Thyroid gland (tissue), 4 donors: ENCODE data around the gene KCNMA1. TPM values are rescaled to one million over a fixed set of nuclear protein-coding genes. Genes with fewer than 3 reads are reported as not detected.
A peak's percentile ranks its signal among the peaks of the same experiment; 100 is the strongest.

ENCODE experiments used
- DNase-seq, 2 donors: peaks; one replicate each; pipeline ENCODE4 v3.0.0-alpha.2; 2019
- H3K27ac ChIP-seq, 3 donors: fragments of 200-600 bp; sonication (generic); 1 replicate in 2 of 3; 2 replicates in 1 of 3; pipeline ENCODE4 v1.5.1; 2016 to 2019; ENCODE audit warnings: mild to moderate bottlenecking in 1 of 3, moderate library complexity in 1 of 3
- H3K27me3 ChIP-seq: fragments of 200-600 bp; sonication (generic); one replicate; pipeline ENCODE4 v1.5.1; 2019
- H3K36me3 ChIP-seq, 2 donors: fragments of 200-600 bp; sonication (generic); one replicate each; pipeline ENCODE4 v1.5.1; 2016 to 2019
- H3K4me1 ChIP-seq, 2 donors: fragments of 200-600 bp; sonication (generic); one replicate each; pipeline ENCODE4 v1.5.1; 2017 to 2019
- H3K4me3 ChIP-seq, 3 donors: fragments of 200-600 bp; sonication (generic); replicated peaks in 1 of 3; 1 replicate in 2 of 3; 2 replicates in 1 of 3; pipeline ENCODE4 v1.5.1; 2016; ENCODE audit warnings: mild to moderate bottlenecking in 1 of 3
- H3K9me3 ChIP-seq: fragments of 200-600 bp; sonication (generic); one replicate; pipeline ENCODE4 v1.5.1; 2017
- CTCF ChIP-seq, 6 experiments: fragments of 200-600 bp in 3 of 6; fragments of 450-650 bp in 3 of 6; sonication (generic) in 3 of 6; IDR thresholded peaks; one replicate each; pipeline ENCODE4 v1.5.1; 2016 to 2019; ENCODE audit warnings: antibody characterized with exemption in 6 of 6, mild to moderate bottlenecking in 2 of 6, inconsistent platforms in 1 of 6, moderate library complexity in 1 of 6
- POLR2A ChIP-seq, 2 donors: fragments of 450-650 bp; IDR thresholded peaks; one replicate each; pipeline ENCODE4 v1.6.1; 2017; ENCODE audit warnings: antibody characterized with exemption in 2 of 2, mild to moderate bottlenecking in 2 of 2, moderate library complexity in 1 of 2
- WGBS, 2 donors: methylation state at CpG; one replicate each; pipeline ENCODE4 v1.1.5; 2017; 5-methylcytosine and 5-hydroxymethylcytosine counted together
- intact Hi-C: fragments of 100-400 bp; cut with DNase I; formaldehyde crosslinking; loops from one replicate; pipeline ENCODE4 v1.15.1; 2023
- total RNA-seq, 4 donors: library from RNA; depleted of rRNA; stranded (reverse); fragments of >200 nt; gene quantifications; one replicate each; pipeline ENCODE4 v1.2.3, GENCODE V29; 2016

KCNMA1 gene
- total RNA-seq, 4 donors from 2014 or later: 2.5 to 5.1 (median 3.6) TPM

- H3K9me3 ChIP-seq: no peaks in the 10 kb centered on the region
- no peak for TF ChIP-seq POLR2A (IDR thresholded peaks at IDR 0.05)
- TF ChIP-seq CTCF (IDR thresholded peaks at IDR 0.05): no peak
- no peaks in the 10 kb centered on the region for H3K36me3 ChIP-seq
- H3K4me3 ChIP-seq: no peak overlapping the region
- peak overlapping the region; percentile 51 to 79 (median 68) for H3K27ac ChIP-seq
- intact Hi-C loops: no loop called here
- WGBS, 2 donors: 71 to 73% methylated on average over 9 of the region's 9 CpGs
- H3K4me1 ChIP-seq: peaks cover 21 to 23% of the 10 kb centered on the region in 2 donors
- no peaks in the 10 kb centered on the region for H3K27me3 ChIP-seq
- DNase-seq: peak; percentile 80 to 86
Measured at GRCh38 chr10:77223526-77224460, 413.8 kb downstream of the KCNMA1 start.

GRCh38 chr10:77220150-77220549, 417.5 kb downstream of the KCNMA1 start:
- WGBS, 2 donors: 68 to 84% methylated on average over 2 of the region's 2 CpGs
- Histone ChIP-seq H3K27me3 (no peaks in the 10 kb centered on the region), H3K4me3 (no peak overlapping the region), H3K9me3 (no peaks in the 10 kb centered on the region), H3K4me1 (peaks cover 16 to 19% of the 10 kb centered on the region in 2 donors), H3K36me3 (no peaks in the 10 kb centered on the region), H3K27ac (no peak overlapping the region)
- DNase-seq: no peak
- TF ChIP-seq CTCF (IDR thresholded peaks at IDR 0.05) (no peak), POLR2A (IDR thresholded peaks at IDR 0.05) (no peak)
- intact Hi-C loops: no loop called here

GRCh38 chr10:77219046-77219445, 418.6 kb downstream of the KCNMA1 start:
- no peak for TF ChIP-seq POLR2A (IDR thresholded peaks at IDR 0.05)
- no peak for TF ChIP-seq CTCF (IDR thresholded peaks at IDR 0.05)
- Histone ChIP-seq H3K4me3 (no peak overlapping the region), H3K27ac (no peak overlapping the region), H3K36me3 (no peaks in the 10 kb centered on the region), H3K27me3 (no peaks in the 10 kb centered on the region), H3K9me3 (no peaks in the 10 kb centered on the region), H3K4me1 (peaks cover 7 to 11% of the 10 kb centered on the region in 2 donors)
- WGBS, 2 donors: 64 to 76% methylated on average over 6 of the region's 6 CpGs
- no peak for DNase-seq
- intact Hi-C loops: no loop called here

GRCh38 chr10:77214799-77215198, 422.8 kb downstream of the KCNMA1 start:
- 85 to 90% methylated on average over 1 of the region's 1 CpG for WGBS, 2 donors
- Histone ChIP-seq H3K9me3 (no peaks in the 10 kb centered on the region), H3K36me3 (no peaks in the 10 kb centered on the region), H3K4me1 (no peaks in the 10 kb centered on the region), H3K4me3 (no peak overlapping the region), H3K27ac (no peak overlapping the region), H3K27me3 (no peaks in the 10 kb centered on the region)
- TF ChIP-seq CTCF (IDR thresholded peaks at IDR 0.05) (no peak), POLR2A (IDR thresholded peaks at IDR 0.05) (no peak)
- intact Hi-C loops: no loop called here
- DNase-seq: no peak

- no peak overlapping the region for H3K27ac ChIP-seq
- no peak overlapping the region for H3K4me3 ChIP-seq
- WGBS, 2 donors: 90 to 92% methylated on average over 5 of the region's 5 CpGs
- H3K9me3 ChIP-seq: no peaks in the 10 kb centered on the region
- no peaks in the 10 kb centered on the region for H3K36me3 ChIP-seq
- H3K4me1 ChIP-seq: no peaks in the 10 kb centered on the region
- intact Hi-C loops: no loop called here
- no peaks in the 10 kb centered on the region for H3K27me3 ChIP-seq
- DNase-seq: no peak
- no peak for TF ChIP-seq CTCF (IDR thresholded peaks at IDR 0.05)
- no peak for TF ChIP-seq POLR2A (IDR thresholded peaks at IDR 0.05)
Measured at GRCh38 chr10:77212632-77213031, 425.0 kb downstream of the KCNMA1 start.
